Measurements from ENCODE around the gene SH3PXD2A. TPM values are rescaled to one million over a fixed set of nuclear protein-coding genes. Genes with fewer than 3 reads are reported as not detected.

The SH3PXD2A gene
- total and polyA plus RNA-seq, 2 donors (not counting 1 experiment from before 2014, with no cell fraction given), result 3.2 to 33.5 TPM

DNA sequence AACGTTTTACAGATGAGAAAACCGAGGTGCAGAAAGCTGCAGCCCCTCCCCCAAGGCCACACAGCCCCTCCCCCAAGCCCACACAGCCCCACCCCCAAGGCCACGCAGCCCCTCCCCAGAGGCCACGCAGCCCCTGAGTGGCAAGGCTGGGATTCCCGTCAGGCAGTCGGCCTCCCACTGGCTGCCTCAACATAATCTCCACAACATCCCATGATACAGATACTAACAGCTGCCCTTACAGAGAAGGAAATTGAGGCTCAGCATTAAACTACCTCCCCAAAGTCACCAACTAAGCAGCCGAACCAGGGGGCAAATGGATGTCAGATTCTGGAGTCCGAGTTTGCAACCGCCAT, 15.9 kb downstream of the SH3PXD2A start:
- Histone ChIP-seq H3K36me3 (replicated peaks in 1 of 2; ENCODE audit: control extremely low read depth in 1 of 2, control insufficient read depth in 1 of 2, extremely low read depth in 1 of 2, insufficient read depth in 2 of 2, low read length in 1 of 2) (no peaks in the 10 kb centered on the region), H4K20me1 (ENCODE audit: control insufficient read depth, insufficient read depth, low read length, poor library complexity, severe bottlenecking) (no peaks in the 10 kb centered on the region), H3K27ac (ENCODE audit: low read length in 2 of 2) (no peak overlapping the region), H3K79me2 (ENCODE audit: control insufficient read depth, insufficient read depth, low read length) (no peaks in the 10 kb centered on the region), H3K4me3 (ENCODE audit: control extremely low read depth in 1 of 5, extremely low read depth in 1 of 5, insufficient read depth in 1 of 5, low read depth in 2 of 5, low read length in 4 of 5) (no peak overlapping the region), H3K9ac (ENCODE audit: low read length) (no peak overlapping the region), H3K4me1 (ENCODE audit: control insufficient read depth in 2 of 2, insufficient read depth in 2 of 2, low read length in 2 of 2) (peaks cover 0 to 6% of the 10 kb centered on the region in 2 donors), H3K4me2 (replicated peaks; ENCODE audit: low read depth, low read length, poor library complexity, severe bottlenecking) (no peak overlapping the region), H3K27me3 (replicated peaks in 1 of 4; ENCODE audit: control extremely low read depth in 1 of 4, control insufficient read depth in 3 of 4, insufficient read depth in 4 of 4, low read length in 3 of 4) (peaks cover 0 to 10% (median 1%) of the 10 kb centered on the region in 4 experiments), H3K9me3 (ENCODE audit: control extremely low read depth in 1 of 3, control insufficient read depth in 2 of 3, insufficient read depth in 1 of 3, low read length in 2 of 3) (no peaks in the 10 kb centered on the region), H2AFZ (ENCODE audit: insufficient read depth, low read depth, low read length, poor library complexity, severe bottlenecking) (no peak overlapping the region)
- H3K9me3 Mint-ChIP-seq (ENCODE audit: insufficient read depth), result no peaks in the 10 kb centered on the region
- ATAC-seq (ENCODE audit: low read depth) (no peak), DNase-seq (no peak)
- intact Hi-C loops (cut with micrococcal nuclease), result no loop called here
- TF ChIP-seq EZH2 (IDR thresholded peaks at IDR 0.05; ENCODE audit: borderline replicate concordance, insufficient read depth, low read depth, low read length, poor library complexity, severe bottlenecking), result no peak
- TF ChIP-seq, protein P1, sequence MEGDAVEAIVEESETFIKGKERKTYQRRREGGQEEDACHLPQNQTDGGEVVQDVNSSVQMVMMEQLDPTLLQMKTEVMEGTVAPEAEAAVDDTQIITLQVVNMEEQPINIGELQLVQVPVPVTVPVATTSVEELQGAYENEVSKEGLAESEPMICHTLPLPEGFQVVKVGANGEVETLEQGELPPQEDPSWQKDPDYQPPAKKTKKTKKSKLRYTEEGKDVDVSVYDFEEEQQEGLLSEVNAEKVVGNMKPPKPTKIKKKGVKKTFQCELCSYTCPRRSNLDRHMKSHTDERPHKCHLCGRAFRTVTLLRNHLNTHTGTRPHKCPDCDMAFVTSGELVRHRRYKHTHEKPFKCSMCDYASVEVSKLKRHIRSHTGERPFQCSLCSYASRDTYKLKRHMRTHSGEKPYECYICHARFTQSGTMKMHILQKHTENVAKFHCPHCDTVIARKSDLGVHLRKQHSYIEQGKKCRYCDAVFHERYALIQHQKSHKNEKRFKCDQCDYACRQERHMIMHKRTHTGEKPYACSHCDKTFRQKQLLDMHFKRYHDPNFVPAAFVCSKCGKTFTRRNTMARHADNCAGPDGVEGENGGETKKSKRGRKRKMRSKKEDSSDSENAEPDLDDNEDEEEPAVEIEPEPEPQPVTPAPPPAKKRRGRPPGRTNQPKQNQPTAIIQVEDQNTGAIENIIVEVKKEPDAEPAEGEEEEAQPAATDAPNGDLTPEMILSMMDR (IDR thresholded peaks at IDR 0.05), result no peak
- POLR2A ChIA-PET, result no interaction called here
- CTCF ChIA-PET, result interaction anchor here (1.1 kb wide), 1 partner anchor 61 kb away, joined by 4 read pairs; no protein-coding TSS in a partner anchor
- WGBS (ENCODE audit: insufficient coverage), result 84% methylated on average over 9 of the region's 9 CpGs
- no peak overlapping the region for H3K4me3 Mint-ChIP-seq
- H3K27ac Mint-ChIP-seq, result no peak overlapping the region
- no peaks in the 10 kb centered on the region for H3K4me1 Mint-ChIP-seq
- H3K27me3 Mint-ChIP-seq, result peaks cover 15% of the 10 kb centered on the region

DNA sequence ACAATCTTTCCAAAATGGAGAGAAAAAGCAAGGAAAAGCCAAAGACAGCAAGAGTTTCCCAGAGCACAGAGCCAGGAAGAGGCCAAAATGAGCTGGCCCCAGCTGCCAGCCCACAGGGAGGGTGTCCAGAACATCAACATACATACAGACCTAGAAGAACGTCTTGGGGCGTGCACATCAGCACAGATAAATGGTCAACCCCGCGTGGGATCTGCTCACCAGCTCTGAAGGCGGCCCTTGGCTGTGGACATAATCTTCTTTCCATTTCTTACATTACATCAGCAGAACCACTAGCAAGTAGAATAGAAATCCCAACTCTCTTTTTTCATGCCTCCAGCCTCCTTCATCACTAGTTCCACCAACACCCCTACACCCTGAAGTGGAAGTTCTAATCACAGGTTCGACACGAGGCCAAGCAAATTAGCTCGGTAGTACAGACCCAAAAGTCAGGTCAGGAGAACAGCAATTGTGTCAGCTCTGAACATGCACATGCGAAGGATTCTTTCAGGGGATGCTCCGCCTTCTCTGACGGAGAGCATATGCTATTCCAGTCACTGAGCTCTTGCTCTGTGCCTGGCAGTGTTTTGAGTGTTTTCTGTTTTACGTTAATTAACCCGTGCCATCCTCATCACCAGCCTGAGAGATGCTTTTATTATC, 16.4 kb downstream of the SH3PXD2A start:
- no peak overlapping the region for H3K4me2 ChIP-seq (replicated peaks; ENCODE audit: low read depth, low read length, poor library complexity, severe bottlenecking)
- peaks cover 15% of the 10 kb centered on the region for H3K27me3 Mint-ChIP-seq
- no peaks in the 10 kb centered on the region for H4K20me1 ChIP-seq (ENCODE audit: control insufficient read depth, insufficient read depth, low read length, poor library complexity, severe bottlenecking)
- no peak for DNase-seq
- H3K79me2 ChIP-seq (ENCODE audit: control insufficient read depth, insufficient read depth, low read length), result no peaks in the 10 kb centered on the region
- peaks cover 0 to 6% of the 10 kb centered on the region in 2 donors for H3K4me1 ChIP-seq (ENCODE audit: control insufficient read depth in 2 of 2, insufficient read depth in 2 of 2, low read length in 2 of 2)
- H3K4me1 Mint-ChIP-seq, result no peaks in the 10 kb centered on the region
- intact Hi-C loops (cut with micrococcal nuclease), result no loop called here
- H3K4me3 Mint-ChIP-seq, result no peak overlapping the region
- ChIA-PET POLR2A (no interaction called here), CTCF (interaction anchor here (1.1 kb wide), 1 partner anchor 61 kb away, joined by 4 read pairs; no protein-coding TSS in a partner anchor)
- WGBS (ENCODE audit: insufficient coverage), result 93% methylated on average over 11 of the region's 13 CpGs
- H3K9me3 Mint-ChIP-seq (ENCODE audit: insufficient read depth), result no peaks in the 10 kb centered on the region
- ATAC-seq (ENCODE audit: low read depth), result no peak
- H3K36me3 ChIP-seq (replicated peaks in 1 of 2; ENCODE audit: control extremely low read depth in 1 of 2, control insufficient read depth in 1 of 2, extremely low read depth in 1 of 2, insufficient read depth in 2 of 2, low read length in 1 of 2), result no peaks in the 10 kb centered on the region
- peaks cover 0 to 10% (median 1%) of the 10 kb centered on the region in 4 experiments for H3K27me3 ChIP-seq (replicated peaks in 1 of 4; ENCODE audit: control extremely low read depth in 1 of 4, control insufficient read depth in 3 of 4, insufficient read depth in 4 of 4, low read length in 3 of 4)
- TF ChIP-seq, protein P1 (IDR thresholded peaks at IDR 0.05), result no peak
- TF ChIP-seq EZH2 (IDR thresholded peaks at IDR 0.05; ENCODE audit: borderline replicate concordance, insufficient read depth, low read depth, low read length, poor library complexity, severe bottlenecking), result no peak
- H3K4me3 ChIP-seq (ENCODE audit: control extremely low read depth in 1 of 5, extremely low read depth in 1 of 5, insufficient read depth in 1 of 5, low read depth in 2 of 5, low read length in 4 of 5), result no peak overlapping the region
- no peaks in the 10 kb centered on the region for H3K9me3 ChIP-seq (ENCODE audit: control extremely low read depth in 1 of 3, control insufficient read depth in 2 of 3, insufficient read depth in 1 of 3, low read length in 2 of 3)
- H2AFZ ChIP-seq (ENCODE audit: insufficient read depth, low read depth, low read length, poor library complexity, severe bottlenecking), result no peak overlapping the region
- no peak overlapping the region for H3K9ac ChIP-seq (ENCODE audit: low read length)
- no peak overlapping the region for H3K27ac Mint-ChIP-seq
- no peak overlapping the region for H3K27ac ChIP-seq (ENCODE audit: low read length in 2 of 2)
